ENCODE measurements around the gene NDUFV2. TPM values are rescaled to one million over a fixed set of nuclear protein-coding genes. Genes with fewer than 3 reads are reported as not detected.

The NDUFV2 gene
- total RNA-seq, 2 donors from 2014 or later, result 276 to 295 TPM

DNA sequence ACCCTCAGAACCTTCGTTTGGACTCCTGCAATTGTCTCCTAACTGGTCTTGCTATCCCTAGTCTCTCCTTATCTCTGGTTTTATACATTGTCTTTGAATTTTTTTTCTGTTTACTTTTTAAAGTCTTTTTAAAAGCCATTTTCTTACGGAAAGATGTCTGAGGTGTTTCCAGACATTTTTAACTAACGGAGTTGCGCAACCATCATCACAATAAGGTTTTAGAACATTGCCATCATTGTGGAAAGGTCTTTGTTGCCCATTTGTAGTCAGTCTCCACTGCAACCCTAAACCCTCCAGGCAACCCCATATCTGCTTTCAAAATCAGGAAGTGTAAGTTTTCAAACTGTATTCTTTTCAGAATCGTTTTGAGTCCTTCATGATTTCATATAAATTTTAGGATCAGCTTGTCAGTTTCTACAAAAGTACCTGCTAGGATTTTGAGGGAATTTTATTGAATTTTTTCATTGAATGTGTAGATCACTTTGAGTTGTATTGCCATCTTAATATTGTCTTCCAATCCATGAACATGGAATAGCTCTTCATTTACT is 80.4 kb downstream of the NDUFV2 start:
- peak overlapping the region; percentile 35 to 68 for H3K27ac Mint-ChIP-seq

More for the DNA sequence above, 80.4 kb downstream of the NDUFV2 start:
- Mint-ChIP-seq H3K4me1 (ENCODE audit: low read depth in 2 of 2) (peaks cover 42 to 59% of the 10 kb centered on the region in 2 donors), H3K27me3 (no peaks in the 10 kb centered on the region), H3K9me3 (no peaks in the 10 kb centered on the region), H3K36me3 (peaks cover 28% of the 10 kb centered on the region), H3K4me3 (no peak overlapping the region)
- DNase-seq (ENCODE audit: low spot score), result no peak
- ATAC-seq, result no peak

Other genes starting within 250 kb of the NDUFV2 start
- gene ANKRD12, start 34.1 kb downstream of the NDUFV2 start, total RNA-seq, result 100 to 1,000 TPM; 133 to 174 TPM
- gene TWSG1, start 232.1 kb downstream of the NDUFV2 start, total RNA-seq, result 10 to 100 TPM; 37.4 to 65.5 TPM